Neural progenitor cell (in vitro differentiated cells): ENCODE results near the gene LPCAT4.

ENCODE experiments used
- EZH2 ChIP-seq: fragments of 200-600 bp; sonication (generic); IDR thresholded peaks from 2 replicates; pipeline ENCODE4 v1.6.1; 2017; ENCODE audit warnings: antibody characterized with exemption, mild to moderate bottlenecking, moderate library complexity
- TF ChIP-seq, protein P1 (sequence below): fragments of 200-600 bp; sonication (generic); IDR thresholded peaks from 2 replicates; pipeline ENCODE4 v1.5.1; 2017; ENCODE audit warnings: antibody characterized with exemption, mild to moderate bottlenecking

DNA sequence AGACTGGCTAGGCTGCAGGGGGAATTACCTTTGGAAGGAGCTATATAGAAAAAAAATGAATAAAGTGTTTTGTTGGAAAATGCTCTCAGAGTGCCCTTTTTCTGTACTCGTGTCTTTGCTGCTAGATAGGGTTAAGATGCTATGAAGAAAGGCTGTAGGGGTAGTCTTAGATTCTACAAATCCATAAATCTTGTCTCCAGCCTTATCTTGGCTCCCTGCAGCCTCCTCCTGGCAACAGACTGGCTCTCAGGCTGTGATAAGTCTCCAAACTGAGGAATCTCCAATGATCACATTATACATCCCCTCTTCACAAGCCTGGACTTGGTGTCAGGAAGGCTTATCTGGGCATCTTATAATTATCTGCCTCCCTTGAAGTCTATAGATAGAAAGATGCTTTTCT lies 9.3 kb downstream of the LPCAT4 start:
- no peak for TF ChIP-seq EZH2
- TF ChIP-seq, protein P1, sequence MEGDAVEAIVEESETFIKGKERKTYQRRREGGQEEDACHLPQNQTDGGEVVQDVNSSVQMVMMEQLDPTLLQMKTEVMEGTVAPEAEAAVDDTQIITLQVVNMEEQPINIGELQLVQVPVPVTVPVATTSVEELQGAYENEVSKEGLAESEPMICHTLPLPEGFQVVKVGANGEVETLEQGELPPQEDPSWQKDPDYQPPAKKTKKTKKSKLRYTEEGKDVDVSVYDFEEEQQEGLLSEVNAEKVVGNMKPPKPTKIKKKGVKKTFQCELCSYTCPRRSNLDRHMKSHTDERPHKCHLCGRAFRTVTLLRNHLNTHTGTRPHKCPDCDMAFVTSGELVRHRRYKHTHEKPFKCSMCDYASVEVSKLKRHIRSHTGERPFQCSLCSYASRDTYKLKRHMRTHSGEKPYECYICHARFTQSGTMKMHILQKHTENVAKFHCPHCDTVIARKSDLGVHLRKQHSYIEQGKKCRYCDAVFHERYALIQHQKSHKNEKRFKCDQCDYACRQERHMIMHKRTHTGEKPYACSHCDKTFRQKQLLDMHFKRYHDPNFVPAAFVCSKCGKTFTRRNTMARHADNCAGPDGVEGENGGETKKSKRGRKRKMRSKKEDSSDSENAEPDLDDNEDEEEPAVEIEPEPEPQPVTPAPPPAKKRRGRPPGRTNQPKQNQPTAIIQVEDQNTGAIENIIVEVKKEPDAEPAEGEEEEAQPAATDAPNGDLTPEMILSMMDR = no peak
